Right lobe of liver (tissue), 4 donors: Measurements from ENCODE around the gene SYNGR1.

ENCODE experiments used
- CTCF ChIP-seq, 4 donors: fragments of 200-600 bp in 3 of 4; fragments of 450-650 bp in 1 of 4; IDR thresholded peaks; one replicate each; pipeline versions ENCODE4 v1.5.1 to v1.8.0; 2016 to 2022; ENCODE audit warnings: antibody characterized with exemption in 4 of 4, mild to moderate bottlenecking in 2 of 4
- POLR2A ChIP-seq: fragments of 450-650 bp; IDR thresholded peaks from one replicate; pipeline ENCODE4 v1.6.1; 2017; ENCODE audit warnings: antibody characterized with exemption, mild to moderate bottlenecking
- donor health status: DM: no; HTN: no; CAD: no.
- donor health status: DM: no; HTN: no; CAD: no.
- donor health status: DM: no; HTN: yes; CAD: no.

- TF ChIP-seq POLR2A = no peak
- no peak for TF ChIP-seq CTCF (IDR thresholded peaks at IDR 0.05)
Measured at GRCh38 chr22:39356464-39356863, 6.7 kb downstream of the SYNGR1 start.
